NCI-H2196 treated with DMSO at 0.1 percent for 48 hours (cell line): ENCODE data around the gene G2E3.
"Not testable (repeated sequence)": the region's sequence is repeated elsewhere in the genome, so short reads cannot be mapped to it uniquely, and the experiment has no call there.

Experiments
- DNase-seq: peaks from one replicate; lab custom pipeline; 2025; ENCODE audit not compliant: unreplicated experiment; lab: John Stamatoyannopoulos, UW

Gene G2E3

DNA sequence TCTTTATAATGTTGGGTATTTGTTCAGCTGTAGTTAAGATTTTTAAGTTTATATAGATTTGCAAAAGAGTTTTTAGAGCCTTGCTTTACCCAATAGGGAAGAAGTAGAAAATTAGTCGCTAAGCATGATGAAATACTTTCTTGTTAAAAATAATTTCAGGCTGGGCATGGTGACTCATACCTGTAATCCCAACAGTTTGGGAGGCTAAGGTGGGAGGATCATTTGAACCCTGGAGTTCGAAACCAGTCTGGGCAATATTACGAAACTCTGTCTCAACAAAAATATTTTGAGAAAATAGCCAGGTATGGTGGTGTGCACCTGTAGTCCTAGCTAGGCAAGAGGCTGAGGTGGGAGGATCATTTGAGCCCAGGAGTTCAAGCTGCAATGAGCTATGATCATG is 44.4 kb downstream of the G2E3 start:
- DNase-seq, result no peak

DNA sequence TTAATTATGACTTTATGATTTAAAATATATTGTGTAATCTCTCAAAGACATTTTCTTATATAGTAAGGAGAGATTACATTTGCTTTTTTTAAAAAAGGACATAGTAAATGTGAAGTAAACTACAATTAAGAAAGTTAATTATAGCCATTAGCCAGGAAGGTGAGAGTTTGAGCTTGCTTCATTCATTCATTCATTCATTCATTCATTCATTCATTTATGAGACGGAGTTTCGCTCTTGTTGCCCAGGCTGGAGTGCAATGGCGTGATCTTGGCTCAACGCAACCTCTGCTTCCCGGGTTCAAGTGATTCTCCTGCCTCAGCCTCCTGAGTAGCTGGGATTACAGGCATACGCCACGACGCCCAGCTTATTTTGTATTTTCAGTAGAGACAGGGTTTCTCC is 45.7 kb downstream of the G2E3 start:
- not testable (repeated sequence) for DNase-seq

DNA sequence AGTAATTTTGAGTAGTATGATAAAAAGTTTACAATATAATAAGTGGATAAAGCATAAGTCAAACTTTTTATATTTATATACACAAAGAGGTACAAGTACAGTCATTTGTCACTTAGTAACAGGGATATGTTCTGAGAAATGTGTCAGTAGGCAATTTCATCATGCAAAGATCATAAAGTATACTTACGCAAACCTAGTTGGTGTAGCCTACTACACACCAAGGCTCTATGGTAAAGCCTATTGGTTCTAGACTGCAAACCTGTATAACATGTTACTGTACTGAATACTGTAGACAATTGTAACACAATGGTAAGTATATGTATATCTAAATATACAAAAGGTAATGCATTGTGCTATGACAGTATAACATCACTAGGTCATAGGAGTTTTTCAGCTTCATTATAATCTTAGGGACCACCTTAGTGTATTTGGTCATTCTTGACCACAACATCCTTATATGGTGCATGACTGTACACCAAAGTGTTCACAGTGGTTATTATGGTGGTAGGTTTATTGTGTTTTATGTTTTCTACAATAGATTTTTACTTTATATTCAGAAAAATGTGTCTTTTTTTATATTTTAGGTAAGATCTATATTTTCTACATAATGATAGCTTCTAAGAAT is 48.3 kb downstream of the G2E3 start:
- DNase-seq, result no peak

DNA sequence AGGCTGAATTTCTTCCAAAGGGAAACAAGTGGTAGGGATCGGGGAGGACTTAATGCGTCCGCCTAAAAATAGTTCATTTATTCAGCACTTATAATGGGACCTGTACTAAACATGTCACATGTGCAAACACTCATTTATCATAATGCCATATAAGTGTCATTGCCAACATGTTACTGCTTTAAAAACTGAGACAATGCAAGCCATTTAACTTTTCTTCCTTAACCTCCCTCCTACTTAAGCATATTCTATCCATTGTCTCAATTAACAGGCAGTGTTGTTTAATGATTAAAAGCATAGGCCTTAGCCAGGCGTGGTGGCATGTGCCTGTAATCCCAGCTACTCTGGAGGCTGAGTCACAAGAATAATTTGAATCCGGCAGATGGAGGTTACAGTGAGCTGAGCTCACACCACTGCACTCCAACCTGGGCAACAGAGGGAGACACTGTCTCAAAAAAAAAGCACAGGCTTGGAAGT is 49.6 kb downstream of the G2E3 start:
- DNase-seq, result no peak

DNA sequence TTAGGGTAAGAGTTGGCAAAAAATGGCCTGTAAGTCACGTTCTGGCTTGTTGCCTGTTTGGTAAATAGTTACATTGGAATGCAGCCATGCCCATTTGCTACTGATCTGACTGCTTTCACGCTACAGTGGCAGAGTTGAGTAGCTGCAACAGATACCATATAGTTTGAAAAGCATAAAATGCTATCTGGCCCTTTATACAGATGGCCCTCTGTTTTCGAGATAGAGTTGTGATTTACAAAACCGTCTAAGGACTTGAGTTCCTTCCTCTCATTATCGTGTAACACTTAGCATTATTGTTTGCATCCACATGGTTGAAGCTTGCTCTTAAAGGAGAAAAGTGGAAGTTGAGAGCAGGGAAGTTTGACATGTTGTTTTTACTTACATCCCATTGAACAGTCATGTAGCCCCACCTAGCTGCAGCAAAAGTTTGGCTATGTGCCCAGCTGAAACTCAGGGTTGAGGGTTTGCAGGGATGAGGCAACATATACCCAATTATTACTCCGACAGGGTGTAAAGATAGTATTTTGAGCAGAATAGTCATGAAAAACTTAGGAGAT is 51.9 kb downstream of the G2E3 start:
- DNase-seq, result peak; percentile 87

DNA sequence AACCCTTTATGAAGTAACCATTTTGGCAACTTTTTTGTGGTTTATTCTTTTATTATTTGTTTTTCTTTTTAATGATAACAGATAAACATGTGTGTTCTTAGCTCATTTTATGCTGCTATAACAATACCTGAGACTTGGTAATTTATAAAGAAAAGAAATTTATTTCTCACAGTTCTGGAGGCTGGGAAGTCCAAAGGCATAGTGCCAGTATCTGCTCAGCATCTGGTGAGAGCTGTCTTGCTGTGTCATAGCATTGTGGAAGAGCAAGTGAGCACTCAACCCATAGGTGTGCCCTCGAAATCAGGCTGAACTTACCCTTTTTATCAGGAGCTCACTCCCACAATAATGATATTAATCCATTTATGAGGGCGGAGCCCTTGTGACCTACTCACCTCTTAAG is 55.2 kb downstream of the G2E3 start:
- no peak for DNase-seq

DNA sequence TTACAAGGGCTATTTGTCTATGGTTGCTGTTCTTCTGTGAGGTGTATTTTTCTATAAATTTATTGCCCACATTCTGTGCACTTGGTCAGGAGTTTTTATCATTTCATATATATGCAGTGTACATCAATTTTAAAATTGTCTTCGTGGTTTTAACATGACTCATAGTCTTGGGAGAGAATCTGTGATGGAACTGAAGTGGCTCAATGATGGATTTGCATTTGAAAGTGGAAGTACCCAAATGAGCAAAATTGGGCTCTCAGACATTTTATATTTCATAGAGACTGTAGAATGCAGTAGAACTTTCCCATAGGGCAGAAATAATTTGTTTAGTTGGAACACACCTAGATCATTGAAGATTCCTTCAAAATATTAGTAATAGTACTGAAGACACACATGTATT is 61.2 kb downstream of the G2E3 start:
- DNase-seq, result no peak

DNA sequence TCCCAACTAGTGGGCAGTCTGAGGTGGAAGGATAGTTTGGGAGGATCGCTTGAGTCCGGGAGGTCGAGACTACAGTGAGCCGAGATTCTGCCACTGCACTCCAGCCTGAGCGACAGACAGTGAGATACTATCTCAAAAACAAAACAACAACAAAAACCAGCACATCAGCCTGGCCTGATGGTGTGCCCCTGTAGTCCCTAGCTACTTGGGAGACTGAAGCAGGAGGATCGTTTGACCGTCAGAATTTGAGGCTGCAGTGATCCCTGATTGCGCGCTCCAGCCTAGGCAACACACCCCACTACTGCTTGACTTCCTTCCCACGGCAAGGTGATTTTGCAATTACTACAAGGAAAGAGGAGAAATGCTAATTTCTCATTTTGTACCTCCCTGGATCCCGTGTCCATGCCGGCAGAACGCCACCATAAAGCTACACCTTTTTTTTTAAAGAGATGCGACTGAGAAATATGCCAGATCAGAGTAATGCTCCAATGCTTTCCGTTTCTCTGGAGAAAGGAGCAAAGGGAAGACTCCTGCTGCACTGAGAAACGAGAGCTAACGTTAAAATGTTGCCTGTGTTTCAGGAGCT is 62.5 kb downstream of the G2E3 start:
- DNase-seq, result no peak

DNA sequence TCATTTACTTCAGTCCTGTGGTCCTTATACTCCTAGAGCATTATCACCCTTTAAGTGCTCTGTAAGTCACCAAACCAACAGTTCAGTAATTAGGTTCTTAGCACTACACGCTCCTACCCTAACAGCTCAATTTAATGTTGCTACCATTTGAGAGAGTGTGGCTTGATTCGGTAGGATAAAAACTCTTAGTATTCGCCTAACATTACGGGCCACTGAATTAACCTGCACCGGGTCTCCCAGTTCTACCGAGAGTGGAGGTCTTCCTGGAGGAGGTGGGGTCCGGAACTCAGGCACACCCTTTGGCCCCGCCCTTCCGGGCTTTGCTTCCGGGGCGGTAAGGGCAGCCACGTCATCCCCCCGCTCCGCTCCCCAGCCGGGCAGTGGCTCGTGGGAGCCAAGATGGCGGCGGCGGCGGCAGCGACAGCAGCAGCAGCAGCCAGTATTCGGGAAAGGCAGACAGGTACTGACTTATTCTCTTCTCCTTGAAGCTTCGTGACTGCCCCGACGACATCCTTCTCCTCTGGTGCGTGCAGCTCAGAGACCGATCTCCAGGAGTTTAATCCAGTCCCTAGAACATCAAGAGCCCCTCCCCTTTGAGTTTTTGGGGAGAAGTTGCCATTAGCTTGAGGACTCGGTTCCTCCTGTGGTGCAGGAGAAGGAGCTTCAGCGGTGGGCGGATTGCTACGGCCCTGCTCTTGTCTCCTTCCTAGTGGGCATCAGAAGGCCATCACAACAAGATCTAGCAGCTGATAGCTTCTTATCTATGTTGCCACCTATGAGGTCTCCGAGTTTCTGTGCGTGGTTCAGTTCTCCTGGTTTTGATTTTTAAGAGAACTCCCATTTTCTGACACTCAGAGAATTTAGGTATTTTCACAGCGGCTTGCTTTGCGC is 63.2 kb downstream of the G2E3 start, which contains the start of gene SCFD1:
SCFD1 (plus strand) TSS at position 380 of the 891 bp plus-strand sequence; CDS start at position 400, 20 bp downstream.
- DNase-seq, result peak; percentile 86

DNA sequence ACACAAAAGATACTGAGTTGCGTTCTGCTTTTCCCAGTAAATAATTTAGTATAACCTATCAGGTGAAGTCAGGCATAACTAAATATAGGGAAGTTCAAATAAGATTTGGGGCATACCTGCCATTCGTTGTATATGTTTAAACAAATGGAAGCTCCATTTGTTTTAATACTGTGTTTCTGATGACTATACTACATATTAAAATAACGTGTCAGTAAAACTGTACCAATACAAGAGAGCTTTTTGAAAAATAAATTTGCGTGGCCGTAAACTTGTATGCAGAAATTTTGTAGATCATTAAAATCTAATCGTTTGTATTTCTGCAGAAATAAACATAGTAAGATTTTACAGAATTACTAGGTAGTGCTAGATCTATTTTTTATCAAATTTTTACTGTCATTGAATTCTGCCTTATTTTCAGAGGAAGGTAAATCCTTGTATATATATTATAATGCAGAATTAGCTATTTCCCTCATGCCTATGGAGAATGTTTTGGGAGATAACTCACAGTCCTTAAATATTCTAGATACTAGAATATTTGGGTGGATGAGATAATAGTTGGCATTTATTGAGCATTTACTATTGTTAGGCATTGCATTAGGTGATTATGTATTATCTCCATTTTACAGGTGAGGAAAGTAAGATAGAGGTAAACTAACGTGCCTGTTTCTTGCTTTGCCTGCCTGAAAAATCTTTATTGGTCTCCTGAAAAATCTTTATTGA is 64.6 kb downstream of the G2E3 start:
- no peak for DNase-seq

DNA sequence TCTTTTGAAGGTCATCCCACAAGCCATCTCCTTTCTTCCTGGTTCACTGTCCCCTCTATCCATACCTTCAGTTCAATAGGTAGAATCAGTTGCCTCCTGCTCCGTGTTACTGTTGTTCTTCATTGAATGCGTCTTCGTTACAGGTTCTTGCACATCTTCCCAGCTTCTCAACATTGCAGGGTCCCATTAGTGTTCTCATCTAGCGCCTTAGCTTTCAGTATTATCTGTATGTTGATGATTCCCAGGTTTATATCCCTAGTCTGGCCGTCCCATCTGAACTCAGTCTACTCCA is 65.1 kb downstream of the G2E3 start:
- DNase-seq, result no peak

DNA sequence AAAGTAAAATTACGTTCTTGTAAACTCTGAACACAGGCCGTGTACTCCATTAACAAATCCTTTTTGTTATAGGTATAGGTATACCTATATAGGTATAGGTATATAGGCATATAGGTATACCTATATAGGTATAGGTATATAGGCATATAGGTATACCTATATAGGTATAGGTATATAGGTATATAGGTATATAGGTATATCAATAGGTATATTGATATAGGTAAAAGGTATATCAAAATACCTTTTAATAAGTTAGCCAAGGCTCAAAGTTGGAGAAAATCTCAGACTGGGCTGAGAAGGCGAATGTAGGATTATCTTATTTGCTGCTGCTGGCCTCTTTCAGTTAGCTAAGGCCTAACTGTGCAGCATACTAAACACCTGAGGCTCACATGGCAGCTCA is 66.6 kb downstream of the G2E3 start:
- no peak for DNase-seq

DNA sequence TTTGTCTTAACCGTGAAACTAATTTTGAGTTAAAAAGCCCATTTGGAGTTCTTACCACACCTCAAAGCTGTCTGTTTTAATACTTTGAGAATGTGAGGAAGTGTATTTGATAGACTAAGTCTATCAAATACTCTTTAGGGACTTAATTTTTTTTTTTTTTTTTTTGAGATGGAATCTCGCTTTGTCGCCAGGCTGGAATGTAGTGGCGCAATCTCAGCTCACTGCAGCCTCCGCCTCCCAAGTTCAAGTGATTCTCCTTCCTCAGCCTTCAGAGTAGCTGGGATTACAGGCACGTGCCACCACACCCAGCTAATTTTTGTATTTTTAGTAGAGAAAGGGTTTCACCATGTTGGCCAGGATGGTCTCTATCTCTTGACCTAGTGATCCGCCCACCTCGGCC is 70.5 kb downstream of the G2E3 start:
- DNase-seq, result not testable (repeated sequence)

DNA sequence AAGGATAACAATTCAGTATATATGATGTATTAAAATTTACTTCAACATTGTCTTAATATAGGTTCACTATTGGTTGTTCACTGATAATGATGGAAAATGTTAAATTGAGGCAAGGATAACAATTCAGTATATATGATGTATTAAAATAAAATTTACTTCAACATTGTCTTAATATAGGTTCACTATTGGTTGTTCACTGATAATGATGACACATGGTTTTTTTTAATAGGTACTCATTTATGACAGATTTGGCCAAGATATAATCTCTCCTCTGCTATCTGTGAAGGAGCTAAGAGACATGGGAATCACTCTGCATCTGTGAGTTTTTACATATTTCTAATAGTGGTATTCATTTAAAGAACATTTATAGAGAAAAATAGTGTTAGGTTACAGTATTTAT is 71.3 kb downstream of the G2E3 start:
- DNase-seq, result no peak

DNA sequence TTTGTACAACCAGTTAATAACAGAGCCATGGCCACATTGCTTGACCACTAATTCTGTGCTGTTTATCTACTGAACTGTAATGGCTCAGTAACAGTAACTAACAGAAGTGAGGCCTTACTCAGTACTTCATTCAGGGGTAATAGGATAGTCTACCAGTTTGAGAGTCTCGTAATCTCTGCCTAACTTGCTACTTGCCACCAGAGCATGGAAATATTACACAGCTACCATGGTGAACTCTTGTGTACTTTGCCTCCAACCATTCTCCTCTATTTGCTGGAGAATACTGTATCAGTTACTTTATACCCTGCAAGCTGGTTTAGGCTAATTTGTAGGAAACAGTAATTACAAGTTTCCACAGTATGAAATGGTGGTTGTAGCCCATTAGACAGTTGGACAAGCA is 73.8 kb downstream of the G2E3 start:
- DNase-seq, result no peak

DNA sequence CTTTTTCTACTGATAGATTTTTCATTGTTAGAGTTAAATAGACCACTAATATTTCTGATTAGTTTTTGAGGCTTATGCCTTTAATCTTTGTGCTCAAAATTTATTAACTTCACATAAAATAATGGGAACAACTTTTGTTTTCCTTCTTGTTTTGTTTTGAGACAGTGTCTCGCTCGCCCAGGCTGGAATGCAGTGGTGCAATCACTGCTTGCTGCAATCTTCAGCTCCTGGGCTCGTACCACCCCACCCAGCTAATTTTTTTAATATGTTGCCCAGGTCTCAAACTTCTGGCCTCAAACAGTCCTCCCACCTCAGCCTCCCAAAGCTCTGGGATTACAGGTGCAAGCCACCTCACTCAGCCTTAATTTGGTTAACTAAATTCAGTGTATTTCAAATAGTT is 80.0 kb downstream of the G2E3 start:
- no peak for DNase-seq

DNA sequence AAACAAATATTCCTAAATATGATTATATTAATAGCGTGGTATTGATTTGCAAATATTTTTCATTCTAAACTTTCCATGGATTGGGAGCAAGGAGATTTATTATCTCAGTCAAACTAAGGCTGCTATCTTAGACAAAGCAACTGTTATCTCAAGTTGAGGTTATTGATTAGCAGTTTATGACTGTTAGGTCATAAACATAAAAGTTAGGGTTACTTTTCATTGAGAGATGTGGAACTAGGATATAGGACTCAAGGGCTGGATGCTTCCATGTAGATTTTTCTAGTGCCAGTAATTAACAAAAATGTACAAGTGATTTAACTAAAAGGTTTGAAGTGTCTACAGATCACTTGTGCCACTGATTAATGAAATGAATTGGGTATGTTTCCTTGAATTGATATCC is 82.2 kb downstream of the G2E3 start:
- DNase-seq, result no peak

DNA sequence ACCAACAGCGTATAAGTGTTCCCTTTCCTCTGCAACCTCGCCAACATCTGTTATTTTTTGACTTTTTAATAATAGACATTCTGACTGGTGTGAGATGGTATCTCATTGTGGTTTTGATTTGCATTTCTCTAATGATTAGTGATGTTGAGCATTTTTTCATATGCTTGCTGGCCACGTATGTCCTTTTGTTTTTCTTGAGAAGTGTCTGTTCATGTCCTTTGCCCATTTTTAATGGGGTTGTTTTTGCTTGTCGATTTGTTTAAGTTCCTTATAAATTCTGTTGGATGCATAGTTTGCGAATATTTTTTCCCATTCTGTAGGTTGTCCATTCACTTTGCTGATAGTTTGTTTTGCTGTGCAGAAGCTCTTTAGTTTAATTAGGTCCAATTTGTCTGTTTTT is 85.5 kb downstream of the G2E3 start:
- DNase-seq, result not testable (repeated sequence)

DNA sequence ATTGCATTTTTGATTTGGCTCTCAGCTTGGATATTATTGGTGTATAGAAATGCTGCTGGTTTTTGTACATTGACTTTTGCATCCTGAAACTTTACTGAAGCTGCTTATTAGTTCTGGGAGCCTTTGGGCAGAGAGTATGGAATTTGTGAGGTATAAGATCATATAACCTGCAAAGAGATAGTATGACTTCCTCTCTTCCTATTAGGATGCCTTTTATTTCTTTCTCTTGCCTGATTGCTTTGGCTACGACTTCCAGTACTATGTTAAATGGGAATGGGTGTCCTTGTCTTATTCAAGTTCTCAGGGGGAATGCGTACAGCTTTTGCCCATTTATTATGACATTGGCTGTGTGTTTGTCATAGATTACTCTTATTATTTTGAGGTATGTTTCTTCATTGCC is 86.6 kb downstream of the G2E3 start:
- DNase-seq, result no peak

DNA sequence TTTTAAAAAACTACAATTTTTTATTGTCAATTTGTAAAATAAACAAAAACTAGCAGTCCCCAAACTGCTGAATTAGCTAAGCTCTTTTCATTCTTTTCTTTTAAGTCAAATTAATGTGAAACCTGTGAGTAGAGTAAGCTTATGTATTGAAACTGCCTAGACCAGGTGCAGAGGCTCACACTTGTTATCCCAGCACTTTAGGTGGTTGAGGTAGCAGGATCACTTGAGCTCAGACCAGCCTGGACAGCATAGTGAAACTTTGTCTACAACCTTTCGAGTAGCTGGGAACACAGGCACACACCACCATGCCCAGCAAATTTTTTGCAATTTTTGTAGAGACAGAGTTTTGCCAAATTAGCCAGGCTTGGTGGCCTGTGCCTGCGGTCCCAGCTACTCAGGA is 89.5 kb downstream of the G2E3 start:
- no peak for DNase-seq

DNA sequence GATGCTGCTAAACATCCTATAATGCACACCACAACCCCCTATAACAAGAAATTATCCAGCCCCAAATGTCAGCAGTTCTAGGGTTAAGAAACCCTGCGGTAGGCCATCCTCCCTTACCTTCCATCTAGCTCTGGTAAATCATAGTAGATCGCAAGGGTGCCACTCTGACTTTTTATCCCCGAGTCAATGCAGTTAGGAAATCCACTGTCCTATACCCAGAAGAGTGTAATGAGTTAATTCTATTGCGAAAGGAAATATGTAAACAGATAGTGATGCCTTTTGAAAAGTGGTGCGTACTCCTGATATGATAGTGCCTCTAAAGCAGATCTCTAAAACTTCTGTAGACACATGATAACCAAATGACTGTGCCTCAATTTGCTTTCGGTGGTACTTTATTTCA is 93.0 kb downstream of the G2E3 start:
- DNase-seq, result no peak
